SK-N-SH (cell line): ENCODE results near the gene TTLL7.

Experiments used
- CTCF ChIP-seq: fragments of 200-600 bp; sonication (generic); IDR thresholded peaks from 2 replicates; pipeline ENCODE4 v1.6.1; 2017; ENCODE audit warnings: antibody characterized with exemption, mild to moderate bottlenecking, moderate library complexity
- RAD21 ChIP-seq: IDR thresholded peaks from 2 replicates; pipeline ENCODE4 v1.6.1; 2012; ENCODE audit warnings: mild to moderate bottlenecking, low read length

DNA sequence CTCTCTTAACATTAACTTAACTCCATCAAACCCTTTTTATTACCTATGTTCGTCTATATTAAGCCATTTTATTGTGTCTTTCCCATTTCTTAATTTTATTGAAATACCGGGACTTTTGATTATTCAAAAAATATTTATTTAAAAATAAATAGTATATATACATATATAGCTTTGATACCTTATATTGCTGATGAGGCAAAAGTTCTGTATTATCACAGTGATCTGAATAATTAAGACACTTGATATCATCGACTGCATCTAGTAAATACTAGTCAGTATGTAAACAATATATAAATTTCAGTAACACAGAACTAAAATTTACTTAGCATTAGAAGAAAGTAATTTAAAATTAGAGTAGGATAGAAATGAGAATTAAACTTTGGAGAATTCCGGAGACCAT lies 22.0 kb downstream of the TTLL7 start:
- TF ChIP-seq CTCF (no peak), RAD21 (no peak)
